ENCODE results near the gene CRTAC1.

GRCh38 chr10:97920865-97921264 is 109.6 kb downstream of the CRTAC1 start:
- TF ChIP-seq, protein P1, sequence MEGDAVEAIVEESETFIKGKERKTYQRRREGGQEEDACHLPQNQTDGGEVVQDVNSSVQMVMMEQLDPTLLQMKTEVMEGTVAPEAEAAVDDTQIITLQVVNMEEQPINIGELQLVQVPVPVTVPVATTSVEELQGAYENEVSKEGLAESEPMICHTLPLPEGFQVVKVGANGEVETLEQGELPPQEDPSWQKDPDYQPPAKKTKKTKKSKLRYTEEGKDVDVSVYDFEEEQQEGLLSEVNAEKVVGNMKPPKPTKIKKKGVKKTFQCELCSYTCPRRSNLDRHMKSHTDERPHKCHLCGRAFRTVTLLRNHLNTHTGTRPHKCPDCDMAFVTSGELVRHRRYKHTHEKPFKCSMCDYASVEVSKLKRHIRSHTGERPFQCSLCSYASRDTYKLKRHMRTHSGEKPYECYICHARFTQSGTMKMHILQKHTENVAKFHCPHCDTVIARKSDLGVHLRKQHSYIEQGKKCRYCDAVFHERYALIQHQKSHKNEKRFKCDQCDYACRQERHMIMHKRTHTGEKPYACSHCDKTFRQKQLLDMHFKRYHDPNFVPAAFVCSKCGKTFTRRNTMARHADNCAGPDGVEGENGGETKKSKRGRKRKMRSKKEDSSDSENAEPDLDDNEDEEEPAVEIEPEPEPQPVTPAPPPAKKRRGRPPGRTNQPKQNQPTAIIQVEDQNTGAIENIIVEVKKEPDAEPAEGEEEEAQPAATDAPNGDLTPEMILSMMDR (IDR thresholded peaks at IDR 0.05 in 8 of 11, conservative IDR thresholded peaks at IDR 0.05 in 3 of 11): no peak
- TF ChIP-seq POLR2A (IDR thresholded peaks at IDR 0.05) (no peak), POLR2AphosphoS5 (IDR thresholded peaks at IDR 0.05) (no peak)

Measured in spleen (tissue), 7 donors.